ENCODE results near the gene PARD3. TPM values are rescaled to one million over a fixed set of nuclear protein-coding genes. Genes with fewer than 3 reads are reported as not detected.

PARD3 gene
- polyA plus RNA-seq, 4 donors: 64.9 to 85.2 (median 73.4) TPM

GRCh38 chr10:34699904-34700517 is 115.1 kb downstream of the PARD3 start:
- DNase-seq (ENCODE audit: low read depth in 4 of 4, low spot score in 2 of 4): no peak

GRCh38 chr10:34698979-34699378 is 116.1 kb downstream of the PARD3 start:
- DNase-seq (ENCODE audit: low read depth in 4 of 4, low spot score in 2 of 4): no peak

GRCh38 chr10:34698248-34698831 is 116.8 kb downstream of the PARD3 start:
- no peak for DNase-seq (ENCODE audit: low read depth in 4 of 4, low spot score in 2 of 4)

GRCh38 chr10:34697351-34698247 is 117.5 kb downstream of the PARD3 start:
- peak in 1 of 4 donors; percentile 39 for DNase-seq (ENCODE audit: low read depth in 4 of 4, low spot score in 2 of 4)

GRCh38 chr10:34696423-34696822 is 118.7 kb downstream of the PARD3 start:
- no peak for DNase-seq (ENCODE audit: low read depth in 4 of 4, low spot score in 2 of 4)

GRCh38 chr10:34690383-34691049 is 124.6 kb downstream of the PARD3 start:
- no peak for DNase-seq (ENCODE audit: low read depth in 4 of 4, low spot score in 2 of 4)

- no peak for DNase-seq (ENCODE audit: low read depth in 4 of 4, low spot score in 2 of 4)
Observed at GRCh38 chr10:34689053-34689452, 126.0 kb downstream of the PARD3 start.

GRCh38 chr10:34687434-34688210 is 127.5 kb downstream of the PARD3 start:
- DNase-seq (ENCODE audit: low read depth in 4 of 4, low spot score in 2 of 4): no peak

GRCh38 chr10:34682580-34682979 is 132.5 kb downstream of the PARD3 start:
- no peak for DNase-seq (ENCODE audit: low read depth in 4 of 4, low spot score in 2 of 4)

GRCh38 chr10:34681933-34682332 is 133.2 kb downstream of the PARD3 start:
- no peak for DNase-seq (ENCODE audit: low read depth in 4 of 4, low spot score in 2 of 4)

- DNase-seq (ENCODE audit: low read depth in 4 of 4, low spot score in 2 of 4): no peak
Observed at GRCh38 chr10:34679177-34679576, 135.9 kb downstream of the PARD3 start.

- DNase-seq (ENCODE audit: low read depth in 4 of 4, low spot score in 2 of 4): no peak
Observed at GRCh38 chr10:34677591-34677990, 137.5 kb downstream of the PARD3 start.

GRCh38 chr10:34677132-34677531 is 138.0 kb downstream of the PARD3 start:
- DNase-seq (ENCODE audit: low read depth in 4 of 4, low spot score in 2 of 4): no peak

- no peak for DNase-seq (ENCODE audit: low read depth in 4 of 4, low spot score in 2 of 4)
Observed at GRCh38 chr10:34674176-34674575, 140.9 kb downstream of the PARD3 start.

GRCh38 chr10:34670081-34670480 is 145.0 kb downstream of the PARD3 start:
- no peak for DNase-seq (ENCODE audit: low read depth in 4 of 4, low spot score in 2 of 4)

GRCh38 chr10:34669079-34669478 is 146.0 kb downstream of the PARD3 start:
- no peak for DNase-seq (ENCODE audit: low read depth in 4 of 4, low spot score in 2 of 4)

- DNase-seq (ENCODE audit: low read depth in 4 of 4, low spot score in 2 of 4): no peak
Observed at GRCh38 chr10:34667177-34667576, 147.9 kb downstream of the PARD3 start.

GRCh38 chr10:34666008-34666704 is 148.9 kb downstream of the PARD3 start:
- peak in 3 of 4 donors; percentile 51 to 72 (median 62) for DNase-seq (ENCODE audit: low read depth in 4 of 4, low spot score in 2 of 4)

GRCh38 chr10:34664706-34665105 is 150.4 kb downstream of the PARD3 start:
- no peak for DNase-seq (ENCODE audit: low read depth in 4 of 4, low spot score in 2 of 4)

- DNase-seq (ENCODE audit: low read depth in 4 of 4, low spot score in 2 of 4): no peak
Observed at GRCh38 chr10:34661580-34661979, 153.5 kb downstream of the PARD3 start.
